Right lobe of liver (tissue), 4 donors: ENCODE data around the gene RAB34.
A peak's percentile ranks its signal among the peaks of the same experiment; 100 is the strongest.

Experiments used
- POLR2A ChIP-seq: fragments of 450-650 bp; IDR thresholded peaks from one replicate; pipeline ENCODE4 v1.6.1; 2017; ENCODE audit warnings: antibody characterized with exemption, mild to moderate bottlenecking
- TF ChIP-seq, protein P1 (sequence below), 4 donors: fragments of 200-600 bp in 3 of 4; fragments of 450-650 bp in 1 of 4; IDR thresholded peaks; one replicate each; pipeline versions ENCODE4 v1.5.1 to v1.8.0; 2016 to 2022; ENCODE audit warnings: antibody characterized with exemption in 4 of 4, mild to moderate bottlenecking in 2 of 4
- donor health status: DM: no; HTN: no; CAD: no.
- donor health status: DM: no; HTN: no; CAD: no.
- donor health status: DM: no; HTN: yes; CAD: no.

DNA sequence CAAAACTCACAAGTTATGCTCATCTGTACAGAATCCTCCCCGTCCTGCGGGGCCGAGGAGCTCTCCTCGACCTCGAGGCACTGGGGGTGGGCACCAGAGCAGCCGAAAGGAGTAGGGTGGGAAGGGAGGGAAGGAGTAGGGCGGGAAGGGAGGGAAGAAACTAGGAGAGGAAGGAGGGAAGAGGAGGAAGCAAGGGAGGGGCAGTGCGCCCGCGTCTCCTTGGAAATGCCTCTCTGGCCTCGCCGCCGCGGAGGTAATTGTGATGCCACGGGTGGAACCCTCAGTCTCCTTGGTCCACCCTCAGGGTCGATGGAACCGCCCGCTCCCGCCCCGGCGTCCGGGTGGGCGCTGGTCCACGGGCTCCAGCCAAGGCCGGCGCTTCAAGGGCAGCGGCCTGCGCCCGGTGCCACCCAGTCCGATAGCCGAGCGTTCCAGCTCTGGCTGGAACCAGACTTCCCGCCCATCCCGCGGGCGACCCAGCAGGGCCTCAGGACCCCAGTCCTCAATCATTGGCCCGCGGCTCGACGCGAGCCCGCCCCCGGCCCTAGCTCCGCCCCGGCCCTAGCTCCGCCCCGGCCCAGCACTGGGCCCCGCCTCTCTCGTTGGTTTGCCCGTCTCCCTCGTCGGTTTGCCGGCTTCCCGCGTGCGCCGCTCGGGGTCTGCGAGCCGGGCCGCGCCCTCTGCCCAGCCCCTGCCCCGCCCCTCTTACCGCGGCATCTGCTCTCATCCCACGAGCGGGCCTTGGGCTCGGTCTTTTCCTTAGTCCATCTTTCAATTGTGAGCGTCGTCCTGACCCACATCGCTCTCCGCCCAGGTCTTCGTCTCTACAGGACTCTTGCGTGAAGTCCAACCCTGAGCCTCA, 6.6 kb downstream of the RAB34 start:
- TF ChIP-seq, protein P1, sequence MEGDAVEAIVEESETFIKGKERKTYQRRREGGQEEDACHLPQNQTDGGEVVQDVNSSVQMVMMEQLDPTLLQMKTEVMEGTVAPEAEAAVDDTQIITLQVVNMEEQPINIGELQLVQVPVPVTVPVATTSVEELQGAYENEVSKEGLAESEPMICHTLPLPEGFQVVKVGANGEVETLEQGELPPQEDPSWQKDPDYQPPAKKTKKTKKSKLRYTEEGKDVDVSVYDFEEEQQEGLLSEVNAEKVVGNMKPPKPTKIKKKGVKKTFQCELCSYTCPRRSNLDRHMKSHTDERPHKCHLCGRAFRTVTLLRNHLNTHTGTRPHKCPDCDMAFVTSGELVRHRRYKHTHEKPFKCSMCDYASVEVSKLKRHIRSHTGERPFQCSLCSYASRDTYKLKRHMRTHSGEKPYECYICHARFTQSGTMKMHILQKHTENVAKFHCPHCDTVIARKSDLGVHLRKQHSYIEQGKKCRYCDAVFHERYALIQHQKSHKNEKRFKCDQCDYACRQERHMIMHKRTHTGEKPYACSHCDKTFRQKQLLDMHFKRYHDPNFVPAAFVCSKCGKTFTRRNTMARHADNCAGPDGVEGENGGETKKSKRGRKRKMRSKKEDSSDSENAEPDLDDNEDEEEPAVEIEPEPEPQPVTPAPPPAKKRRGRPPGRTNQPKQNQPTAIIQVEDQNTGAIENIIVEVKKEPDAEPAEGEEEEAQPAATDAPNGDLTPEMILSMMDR (IDR thresholded peaks at IDR 0.05) = no peak
- TF ChIP-seq POLR2A = peak; percentile 63
